ENCODE results near the gene CHD3.
A peak's percentile ranks its signal among the peaks of the same experiment; 100 is the strongest.

The CHD3 gene

DNA sequence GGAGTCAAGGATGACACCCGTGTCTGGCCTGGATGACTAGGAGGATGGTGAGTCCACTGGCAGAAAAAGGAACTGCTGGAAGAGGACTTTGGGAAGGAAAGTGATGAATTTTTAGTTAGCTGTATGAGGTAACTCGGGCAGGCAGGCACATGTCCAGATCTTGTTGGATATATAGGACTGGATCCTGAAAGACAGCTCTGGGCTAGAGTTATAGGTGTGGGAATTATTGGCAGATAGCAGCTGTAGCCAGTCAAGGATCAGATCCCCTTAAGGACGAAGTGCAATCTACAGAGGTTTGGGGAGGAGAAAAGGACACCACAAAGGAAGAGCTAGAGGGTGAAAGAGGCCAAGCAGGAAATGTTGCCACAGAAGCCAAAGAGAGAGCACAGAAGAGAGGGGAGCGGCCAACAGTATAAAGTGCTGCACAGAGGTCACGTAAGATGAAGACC, 20.7 kb upstream of the CHD3 start:
- peak; percentile 16 to 53 (median 48) for DNase-seq

DNA sequence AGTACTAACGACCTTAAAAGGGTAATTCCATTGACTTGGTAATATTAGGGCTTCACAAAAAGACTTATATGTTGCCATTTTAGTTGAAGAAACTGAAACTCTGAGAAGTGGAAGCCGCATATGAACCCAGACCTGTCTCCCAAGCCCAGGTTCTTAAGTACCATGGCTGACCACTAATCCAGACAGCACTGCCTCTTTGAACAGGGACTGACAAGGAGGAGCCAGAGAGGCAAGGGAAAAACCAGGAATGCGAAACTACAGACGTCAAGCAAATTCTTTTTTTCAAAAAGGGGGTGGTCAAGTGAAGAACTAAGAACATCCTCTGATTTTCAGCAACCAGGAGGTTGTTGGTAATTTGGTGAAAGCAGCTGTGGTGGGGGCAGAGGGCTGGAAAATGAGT, 15.5 kb upstream of the CHD3 start:
- no peak for DNase-seq

DNA sequence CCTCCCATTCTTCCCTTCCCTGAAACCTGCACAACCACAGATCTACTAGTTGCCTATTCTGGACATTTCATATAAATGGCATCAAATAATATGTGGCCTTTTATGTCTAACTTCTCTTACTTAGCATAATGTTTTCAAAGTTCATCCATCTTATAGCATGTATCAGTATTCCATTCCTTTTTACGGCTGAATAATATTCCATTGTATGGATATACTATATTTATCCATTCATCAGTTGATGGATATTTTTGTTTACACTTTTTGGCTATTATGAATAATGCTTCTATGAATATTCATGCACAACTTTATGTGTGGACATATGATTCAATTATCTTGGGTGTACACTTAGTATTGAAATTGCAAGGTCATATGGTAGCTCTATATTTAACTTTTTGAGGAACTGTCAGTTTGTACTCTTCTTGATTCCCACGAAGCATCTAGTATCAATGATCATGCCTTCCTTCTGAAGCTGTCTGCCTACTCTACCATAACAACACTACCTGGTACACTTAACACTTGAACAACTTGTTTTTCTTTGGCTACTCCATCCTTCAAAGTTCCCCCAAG, 12.7 kb upstream of the CHD3 start:
- DNase-seq = peak in 2 of 4 experiments; percentile 52

DNA sequence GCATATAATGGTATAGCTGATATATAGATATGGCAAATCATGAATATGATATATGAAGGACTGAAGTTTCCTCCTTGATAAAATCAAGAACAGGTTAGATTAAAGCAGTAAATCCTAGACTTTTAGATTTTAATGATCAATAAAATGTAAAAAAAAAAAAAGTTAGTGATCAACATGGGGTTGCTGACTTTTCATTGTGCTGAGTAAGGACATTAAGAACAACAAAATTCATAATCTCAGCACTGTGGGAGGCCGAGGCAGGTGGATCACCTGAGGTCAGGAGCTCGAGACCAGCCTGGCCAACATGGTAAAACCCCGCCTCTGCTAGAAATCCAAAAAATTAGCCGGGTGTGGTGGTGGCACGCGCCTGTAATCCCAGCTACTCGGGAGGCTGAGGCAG, 10.4 kb upstream of the CHD3 start:
- no peak for DNase-seq

DNA sequence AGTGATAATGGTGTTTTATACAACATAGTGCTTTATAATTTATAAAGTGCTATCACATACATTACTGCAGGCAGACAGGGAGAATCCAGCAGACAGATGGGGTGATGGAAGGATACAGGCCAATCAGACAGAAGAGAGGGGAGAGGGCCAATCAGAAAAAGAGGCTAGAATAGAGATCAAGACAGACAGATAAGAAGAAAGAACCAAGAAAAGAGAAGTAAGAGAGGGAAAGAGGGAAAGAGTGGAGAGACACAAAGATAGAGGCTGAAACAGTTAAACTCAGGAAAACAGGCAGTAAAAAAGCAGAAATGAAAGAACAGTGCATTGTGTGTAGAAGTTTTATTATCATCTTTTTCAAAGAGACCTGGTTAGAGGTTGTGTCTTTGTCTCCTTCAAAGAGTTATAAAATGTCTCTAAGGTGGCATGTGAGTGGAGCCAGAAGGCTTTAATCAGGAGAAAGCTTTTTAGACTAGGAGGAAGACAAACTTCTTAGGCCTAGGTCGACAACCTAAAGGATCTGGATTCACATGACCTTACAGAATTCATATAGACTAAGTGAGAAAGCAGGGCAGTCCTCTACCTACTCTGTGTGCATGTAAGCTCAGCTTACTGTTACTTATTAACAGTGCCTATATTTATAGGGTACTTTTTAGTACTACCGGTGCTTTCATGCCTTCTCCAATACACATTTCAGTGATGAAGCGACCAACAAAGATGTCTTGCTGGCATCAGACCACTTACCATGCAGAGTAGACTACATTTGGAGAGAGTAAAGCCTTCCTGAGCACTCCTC, 8.3 kb upstream of the CHD3 start:
- no peak for DNase-seq

DNA sequence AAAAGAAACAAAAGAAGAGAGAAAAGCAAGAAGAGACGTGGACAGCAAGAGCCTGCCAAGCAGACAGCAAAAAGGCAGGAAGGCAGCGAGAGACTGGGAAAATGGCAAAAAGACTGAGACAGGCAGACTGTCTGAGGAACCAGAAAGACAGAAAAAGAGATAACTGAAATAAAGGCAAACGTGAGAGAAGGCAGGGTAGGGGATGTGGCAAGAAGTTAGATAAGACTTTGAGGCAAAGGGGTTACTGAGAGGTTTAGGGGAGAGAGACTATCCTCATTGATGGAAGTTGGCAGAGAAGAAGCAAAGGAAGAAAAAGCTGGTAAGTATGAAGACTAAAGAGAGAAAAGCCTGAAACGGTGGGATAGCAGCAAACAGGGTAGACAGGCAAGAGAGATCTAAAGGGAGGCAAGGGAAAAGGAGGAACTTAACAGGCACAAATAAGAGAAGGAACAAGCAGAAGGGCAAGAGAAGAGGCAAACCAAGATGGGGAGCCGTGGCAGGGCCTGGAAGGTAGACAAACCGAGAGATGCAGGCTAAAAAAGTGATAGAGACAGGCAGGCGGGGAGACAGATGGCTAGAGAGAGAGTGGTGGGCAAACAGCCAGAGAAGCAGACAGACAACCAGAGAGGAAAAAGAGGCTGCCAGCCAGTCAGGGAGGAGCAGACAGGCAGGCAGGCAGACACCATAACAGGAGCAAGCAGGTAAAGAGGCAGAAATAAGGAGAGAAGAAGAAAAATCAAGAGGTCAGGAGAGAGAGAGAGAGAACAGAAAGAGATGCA, 7.1 kb upstream of the CHD3 start:
- DNase-seq = no peak

DNA sequence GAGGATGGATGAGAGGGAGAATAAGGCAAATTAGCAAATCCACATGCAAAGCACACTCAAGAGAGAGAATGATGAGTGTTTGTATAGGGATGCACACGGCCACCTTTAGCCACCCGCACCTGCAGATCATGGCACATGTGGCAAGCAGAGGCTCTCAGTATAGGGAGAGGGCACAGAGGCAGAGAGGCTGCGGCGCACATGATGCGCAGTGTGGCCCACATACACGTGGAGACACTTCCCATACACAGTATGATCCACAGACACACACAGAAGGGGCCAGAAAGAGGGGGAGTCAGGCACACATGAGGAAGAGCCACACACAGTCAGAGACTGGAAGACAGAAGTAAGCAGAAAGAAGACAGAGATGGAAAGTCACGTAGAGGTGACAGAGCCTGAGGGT, 6.5 kb upstream of the CHD3 start:
- peak in 2 of 4 experiments; percentile 15 to 20 for DNase-seq

DNA sequence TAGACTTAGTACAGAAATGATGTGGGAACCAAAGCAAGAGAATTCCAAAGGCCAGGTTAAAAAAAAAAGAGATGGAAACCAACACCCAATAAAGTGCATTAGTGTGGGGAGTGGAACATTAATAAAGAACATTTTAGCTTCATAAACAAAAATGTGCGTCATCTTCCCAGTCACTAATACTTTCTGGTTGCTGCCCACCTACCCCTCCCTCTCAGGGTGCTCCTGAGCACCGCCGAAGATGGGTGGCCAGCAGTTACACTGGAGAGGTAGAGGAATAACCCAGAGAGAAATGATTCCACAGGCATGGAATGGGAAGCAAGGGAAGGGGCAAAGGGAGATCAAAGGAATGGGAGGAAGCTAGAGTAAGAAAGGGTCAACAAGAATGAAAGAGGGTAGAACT, 6.0 kb upstream of the CHD3 start:
- no peak for DNase-seq

DNA sequence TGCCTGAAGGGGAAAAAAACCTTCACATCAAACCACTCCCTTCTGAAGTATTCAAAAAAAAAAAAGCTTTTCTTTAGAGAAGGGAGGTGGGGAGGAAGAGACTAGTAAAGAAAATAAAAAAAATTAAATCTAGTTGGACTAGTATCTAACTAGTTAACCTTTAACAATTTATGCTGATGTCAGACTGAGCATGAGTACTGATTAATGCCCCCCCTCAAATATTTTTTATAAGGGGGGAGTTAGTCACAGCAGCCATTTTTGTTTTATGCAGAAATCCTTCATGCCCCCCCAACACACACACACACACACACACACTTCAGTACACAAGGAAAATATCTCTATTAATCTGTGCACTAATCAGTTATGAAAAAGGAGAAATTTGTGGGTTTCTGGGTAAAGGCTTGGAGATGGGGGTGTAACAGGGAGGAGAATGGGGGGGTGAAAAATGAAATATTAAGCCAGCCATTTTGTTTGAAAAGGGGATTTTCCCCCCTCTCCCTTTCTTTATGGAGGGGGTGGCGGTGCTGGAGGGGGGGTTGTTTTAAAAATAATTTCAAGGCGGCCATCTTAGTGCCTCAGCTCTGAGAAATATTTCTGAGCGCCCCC, 4.7 kb upstream of the CHD3 start:
- DNase-seq = no peak

DNA sequence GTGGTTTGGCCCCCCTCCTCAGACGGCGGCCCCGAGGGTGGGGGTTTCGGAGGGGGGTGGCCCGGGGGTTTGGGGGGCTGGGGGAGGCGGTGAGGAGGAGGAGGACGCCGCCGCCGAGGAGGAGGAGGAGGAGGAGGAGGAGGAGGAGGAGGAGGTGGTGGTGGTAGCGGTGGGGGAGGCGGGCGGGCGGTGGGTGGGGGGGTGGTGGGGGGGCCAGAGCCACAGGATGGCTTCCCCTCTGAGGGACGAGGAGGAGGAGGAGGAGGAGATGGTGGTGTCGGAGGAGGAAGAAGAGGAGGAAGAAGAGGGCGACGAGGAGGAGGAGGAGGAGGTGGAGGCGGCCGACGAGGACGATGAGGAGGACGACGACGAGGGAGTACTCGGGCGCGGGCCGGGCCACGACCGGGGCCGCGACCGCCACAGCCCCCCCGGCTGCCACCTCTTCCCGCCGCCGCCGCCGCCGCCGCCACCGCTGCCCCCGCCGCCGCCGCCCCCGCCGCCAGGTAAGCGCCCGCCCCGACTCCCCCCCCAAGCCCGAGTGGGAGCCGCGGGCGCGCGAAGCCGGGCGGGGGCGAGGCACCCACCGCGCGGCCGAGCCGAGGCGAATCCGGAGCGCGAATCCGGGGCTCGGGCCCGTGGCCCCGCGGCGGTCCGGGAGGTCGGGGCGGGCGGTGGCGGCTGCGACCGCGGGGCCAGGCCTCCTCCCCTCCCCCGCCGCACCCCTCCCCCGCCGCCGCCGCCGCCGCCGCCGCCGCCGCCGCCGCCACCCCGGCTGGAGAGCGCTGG, 3.8 kb upstream of the CHD3 start:
- DNase-seq = peak in 1 of 4 experiments; percentile 23

DNA sequence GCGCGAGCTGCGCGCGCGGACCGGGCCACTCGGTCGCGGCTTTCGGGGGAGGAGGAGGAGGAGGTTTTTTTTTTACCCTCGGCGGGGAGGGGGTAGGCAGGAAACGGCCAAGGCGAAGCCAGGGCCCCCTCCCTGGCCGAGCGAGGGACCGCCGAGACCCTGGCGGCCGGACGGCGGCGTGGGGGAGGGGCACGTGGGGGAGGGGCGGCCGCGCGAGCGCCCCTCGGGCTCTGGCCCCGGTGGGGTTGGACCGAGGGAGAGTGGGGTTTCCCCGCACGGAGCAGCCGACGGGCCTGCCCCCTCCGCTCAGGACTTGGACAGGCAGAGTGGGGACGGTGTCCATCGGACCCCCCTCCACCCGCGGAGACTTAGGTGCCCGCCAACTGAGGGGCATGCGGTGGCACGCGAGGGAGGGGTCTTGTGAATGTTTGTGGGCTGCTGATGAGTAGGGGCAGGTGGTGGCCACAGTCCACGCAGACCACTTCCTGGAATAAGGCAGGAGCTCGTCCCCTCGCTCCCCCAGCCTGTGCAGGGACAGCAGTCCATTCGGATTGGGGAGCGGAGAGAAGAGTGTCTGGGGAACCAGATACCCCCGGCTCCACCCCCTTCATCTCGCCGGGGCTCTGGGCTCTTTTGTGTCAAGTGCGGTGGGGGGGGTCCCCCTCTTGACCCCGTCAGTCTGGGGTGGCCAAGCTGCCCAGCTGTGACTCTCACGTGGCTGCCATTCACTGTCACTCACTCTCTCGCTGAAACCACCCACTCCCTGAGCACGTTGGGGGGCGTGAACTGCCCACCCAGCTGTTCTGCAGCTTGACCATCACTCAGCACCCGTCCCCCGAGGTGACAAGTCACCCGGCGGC, 3.0 kb upstream of the CHD3 start:
- DNase-seq = peak; percentile 27 to 73 (median 56)

DNA sequence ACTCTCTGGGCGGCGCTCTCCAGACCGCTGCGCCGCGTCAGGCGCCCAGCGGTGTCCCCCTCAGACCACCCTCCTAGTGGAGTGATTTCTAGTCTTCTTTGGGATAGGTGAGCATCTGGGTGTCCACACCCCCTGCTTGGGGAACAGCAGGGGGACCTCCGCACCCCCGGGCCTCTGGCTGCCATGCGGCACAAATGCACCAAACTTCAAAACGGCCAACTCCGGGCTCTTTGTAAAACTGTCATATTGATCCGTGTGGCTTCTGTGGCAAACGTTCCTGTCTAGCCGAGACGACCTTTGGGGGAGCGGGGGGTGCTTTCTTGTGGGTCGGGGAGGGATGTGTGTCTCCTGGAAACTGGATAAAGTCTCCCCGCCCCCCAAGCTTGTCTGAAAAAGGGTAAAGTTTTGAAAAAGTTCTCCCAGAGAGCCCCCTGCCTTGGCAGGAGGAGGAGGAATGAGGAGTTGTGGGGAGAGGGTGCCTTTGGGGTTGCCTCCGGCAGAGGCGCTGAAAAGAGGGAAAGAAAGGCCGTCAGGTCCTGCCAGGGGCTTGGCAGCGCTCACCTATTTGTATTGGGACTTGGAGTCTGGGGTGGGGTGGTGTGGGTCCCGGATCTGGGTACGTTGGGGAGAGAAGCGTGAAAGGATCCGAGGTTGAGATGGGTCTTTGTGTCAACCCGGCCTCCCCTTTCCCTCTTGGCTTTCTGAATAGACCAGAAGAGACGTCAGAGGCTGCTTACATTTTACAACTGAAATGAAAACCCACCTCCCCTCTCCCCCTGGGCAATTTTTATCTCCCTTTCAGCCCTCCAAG, 2.2 kb upstream of the CHD3 start:
- peak in 2 of 4 experiments; percentile 11 to 39 for DNase-seq

DNA sequence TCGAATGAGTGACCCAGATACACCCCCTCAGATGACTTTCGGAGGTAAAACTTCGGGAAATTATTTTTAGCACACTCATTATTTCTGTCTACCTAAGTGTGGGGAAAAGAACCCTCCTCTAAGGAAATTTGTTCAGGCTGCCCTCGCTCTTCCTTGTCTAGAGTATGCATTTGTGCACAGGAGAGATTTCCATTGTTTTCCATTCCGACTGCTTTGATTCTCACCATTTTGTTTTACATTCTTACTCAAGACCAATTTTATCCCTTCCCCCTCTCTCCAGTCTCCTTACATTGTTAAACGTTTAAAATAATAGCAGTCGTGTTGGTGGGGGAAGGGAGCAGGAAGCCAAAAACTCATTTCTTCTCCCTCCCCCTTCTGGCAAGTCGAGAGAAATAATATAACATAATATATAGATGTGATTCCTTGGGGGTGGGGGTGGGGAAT, 1.5 kb upstream of the CHD3 start:
- no peak for DNase-seq

DNA sequence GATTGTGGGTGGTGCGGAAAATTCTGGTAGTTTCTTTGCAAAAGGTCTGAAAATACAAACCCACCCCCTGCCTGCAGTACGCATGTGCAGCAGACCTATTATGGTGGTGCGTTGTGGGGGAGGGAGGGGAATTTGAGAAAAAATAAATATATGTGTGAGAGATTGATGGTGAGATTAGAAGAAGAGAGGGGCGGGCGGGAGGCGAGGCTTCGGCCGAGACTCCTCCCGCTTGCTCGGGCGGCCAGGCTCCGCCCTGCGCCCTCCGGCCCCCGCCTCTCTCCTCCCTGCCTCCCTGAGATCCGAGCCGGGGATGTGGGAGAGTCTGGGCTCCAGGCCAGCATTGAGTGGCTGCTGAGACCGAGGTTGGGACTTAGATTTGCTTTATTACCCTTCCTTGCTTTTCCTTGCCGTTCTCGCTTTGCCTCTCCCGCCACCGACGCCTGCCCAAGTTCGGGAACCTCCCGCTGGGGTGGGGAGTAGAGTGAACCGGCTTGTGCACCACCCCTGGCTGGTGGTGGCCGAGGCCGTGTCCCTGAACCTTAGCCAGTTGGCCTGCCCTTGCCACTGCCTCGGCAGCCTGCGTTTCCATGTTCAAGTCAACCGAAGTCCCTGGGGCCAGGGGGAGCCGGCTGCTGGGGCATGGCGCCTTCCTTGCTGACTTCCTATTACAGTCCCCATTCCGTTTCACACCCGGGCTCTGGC, 956 bp upstream of the CHD3 start:
- peak; percentile 88 to 94 (median 91) for DNase-seq

DNA sequence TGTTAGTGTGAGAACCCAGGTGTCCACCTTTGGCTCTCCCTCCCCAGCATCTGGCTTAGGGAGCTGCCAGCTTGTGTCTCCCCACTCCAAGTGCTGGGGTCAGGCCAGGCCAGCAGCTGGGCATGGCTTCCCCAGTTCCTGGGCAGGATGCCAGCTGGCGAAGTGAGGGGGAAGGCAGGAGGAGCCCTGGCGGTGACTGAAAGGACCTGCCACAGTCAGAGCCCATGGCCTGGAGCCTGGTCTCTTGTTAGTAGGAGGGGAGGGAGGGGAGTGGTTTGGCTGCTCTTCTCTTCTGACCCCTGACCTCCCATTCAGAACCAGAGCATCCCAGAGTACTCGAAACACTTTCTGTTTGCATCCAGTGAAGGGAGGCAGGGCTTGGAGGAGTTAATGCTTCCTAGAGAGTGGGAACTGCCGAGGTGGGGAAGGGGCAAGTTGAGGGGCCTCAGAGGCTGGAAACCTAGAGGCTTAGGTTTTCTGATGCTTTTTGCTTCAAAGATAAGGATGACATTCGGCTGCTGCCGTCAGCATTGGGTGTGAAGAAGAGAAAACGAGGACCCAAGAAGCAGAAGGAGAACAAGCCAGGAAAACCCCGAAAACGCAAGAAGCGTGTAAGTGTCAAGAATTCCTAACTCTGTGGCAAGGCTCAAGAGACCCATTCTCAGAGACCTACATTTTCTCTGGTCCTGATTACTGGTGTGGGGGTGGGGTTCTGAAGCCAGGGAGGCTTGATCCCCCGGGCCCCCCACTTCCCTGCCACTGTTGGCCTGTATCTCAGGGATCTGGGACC, 772 bp downstream of the CHD3 start:
- peak; percentile 95 to 98 (median 97) for DNase-seq

DNA sequence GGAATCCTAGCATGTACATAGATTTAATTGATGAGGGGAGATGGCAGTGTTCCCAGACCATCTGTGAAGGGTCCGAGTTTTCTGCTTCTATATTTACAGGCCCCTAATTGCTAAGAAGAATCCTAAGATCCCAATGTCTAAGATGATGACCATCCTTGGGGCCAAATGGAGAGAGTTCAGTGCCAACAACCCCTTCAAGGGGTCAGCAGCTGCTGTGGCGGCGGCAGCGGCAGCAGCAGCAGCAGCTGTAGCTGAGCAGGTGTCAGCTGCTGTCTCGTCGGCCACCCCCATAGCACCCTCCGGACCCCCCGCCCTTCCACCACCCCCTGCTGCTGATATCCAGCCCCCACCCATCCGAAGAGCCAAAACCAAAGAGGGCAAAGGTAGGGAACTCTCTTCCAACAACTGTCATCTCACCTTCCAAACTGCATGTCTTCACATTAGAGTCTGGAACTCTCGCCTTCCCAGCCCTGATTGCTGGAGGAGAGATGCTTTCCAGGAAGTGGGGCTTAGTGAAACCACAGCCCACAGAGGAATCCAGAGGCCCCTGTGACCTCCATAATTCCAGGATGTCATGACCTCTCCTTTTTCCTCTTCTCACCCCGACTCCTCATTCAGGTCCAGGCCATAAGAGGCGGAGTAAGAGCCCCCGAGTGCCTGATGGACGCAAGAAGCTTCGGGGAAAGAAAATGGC, 4.7 kb downstream of the CHD3 start:
- DNase-seq = no peak

DNA sequence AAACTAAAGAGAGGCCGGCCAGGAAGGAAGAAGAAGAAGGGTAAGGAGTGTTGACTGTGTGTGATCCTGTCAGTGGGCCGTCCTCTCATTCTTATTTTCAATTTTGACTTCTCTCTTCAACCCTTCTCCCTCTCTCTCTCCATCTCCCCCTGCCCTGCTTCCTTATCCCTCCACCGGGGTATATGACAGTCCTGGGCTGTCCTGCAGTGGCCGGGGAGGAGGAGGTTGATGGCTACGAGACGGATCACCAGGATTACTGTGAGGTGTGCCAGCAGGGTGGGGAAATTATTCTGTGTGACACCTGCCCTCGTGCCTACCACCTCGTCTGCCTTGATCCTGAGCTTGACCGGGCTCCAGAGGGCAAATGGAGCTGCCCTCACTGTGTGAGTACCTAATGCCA, 5.6 kb downstream of the CHD3 start:
- no peak for DNase-seq

DNA sequence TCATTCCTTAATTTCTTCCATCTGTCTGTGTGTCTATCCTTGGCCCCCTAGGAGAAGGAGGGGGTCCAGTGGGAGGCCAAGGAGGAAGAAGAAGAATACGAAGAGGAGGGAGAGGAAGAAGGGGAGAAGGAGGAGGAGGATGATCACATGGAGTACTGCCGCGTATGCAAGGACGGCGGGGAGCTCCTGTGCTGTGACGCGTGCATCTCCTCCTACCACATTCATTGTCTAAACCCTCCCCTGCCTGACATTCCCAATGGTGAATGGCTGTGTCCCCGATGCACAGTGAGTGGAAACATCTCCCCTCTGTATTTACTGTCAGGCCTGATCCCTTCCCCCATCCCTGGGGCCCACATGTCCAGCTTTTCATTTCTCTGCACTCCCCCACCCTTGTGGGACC, 6.3 kb downstream of the CHD3 start:
- no peak for DNase-seq

All from suppressor macrophage (primary cell).